Measurements from ENCODE around the gene SLC22A4. TPM values are rescaled to one million over a fixed set of nuclear protein-coding genes. Genes with fewer than 3 reads are reported as not detected.
A peak's percentile ranks its signal among the peaks of the same experiment; 100 is the strongest.

Gene SLC22A4
- total and polyA plus RNA-seq, 5 donors from 2014 or later = not detected

DNA sequence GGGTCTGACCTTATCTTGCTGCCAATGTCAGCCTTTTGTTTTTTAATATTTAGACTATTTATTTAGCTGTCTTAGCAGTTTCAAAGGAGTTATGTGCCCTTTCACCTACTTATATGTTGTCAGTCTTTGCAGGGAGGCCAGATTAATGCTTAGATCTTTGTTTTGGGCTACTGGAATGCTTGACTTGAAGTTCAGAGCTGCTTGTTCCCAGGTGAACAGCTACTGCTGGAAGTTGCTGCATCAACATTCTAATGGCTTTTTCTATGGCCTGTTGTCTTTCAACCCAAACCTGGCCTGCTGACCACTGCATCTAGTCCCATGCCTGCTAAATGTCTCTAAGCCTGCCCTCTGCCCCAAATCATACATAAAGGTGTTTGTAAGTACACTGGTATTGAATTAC is 78.3 kb downstream of the SLC22A4 start:
- H3K9me3 Mint-ChIP-seq = no peaks in the 10 kb centered on the region
- H3K27ac Mint-ChIP-seq = no peak overlapping the region
- Histone ChIP-seq H3K27ac (ENCODE audit: insufficient read depth, low read length, poor library complexity, severe bottlenecking) (no peak overlapping the region), H3K36me3 (ENCODE audit: control insufficient read depth, insufficient read depth, low read length) (no peaks in the 10 kb centered on the region), H3K4me3 (ENCODE audit: low read depth, low read length) (no peak overlapping the region), H3K27me3 (ENCODE audit: control insufficient read depth, insufficient read depth, low read length) (no peaks in the 10 kb centered on the region), H3K4me1 (ENCODE audit: control insufficient read depth, insufficient read depth, low read length, poor library complexity, severe bottlenecking) (peaks cover 21% of the 10 kb centered on the region), H3K9me3 (ENCODE audit: control insufficient read depth in 2 of 2, low read length in 2 of 2) (no peaks in the 10 kb centered on the region)
- peaks cover 5 to 34% (median 23%) of the 10 kb centered on the region in 4 donors for H3K4me1 Mint-ChIP-seq
- DNase-seq = no peak
- H3K36me3 Mint-ChIP-seq = no peaks in the 10 kb centered on the region
- peaks cover 4% of the 10 kb centered on the region for H3K27me3 Mint-ChIP-seq
- no peak for ATAC-seq (ENCODE audit: low read depth in 2 of 2)
- peak overlapping the region in 1 of 4 donors; percentile 50 for H3K4me3 Mint-ChIP-seq

DNA sequence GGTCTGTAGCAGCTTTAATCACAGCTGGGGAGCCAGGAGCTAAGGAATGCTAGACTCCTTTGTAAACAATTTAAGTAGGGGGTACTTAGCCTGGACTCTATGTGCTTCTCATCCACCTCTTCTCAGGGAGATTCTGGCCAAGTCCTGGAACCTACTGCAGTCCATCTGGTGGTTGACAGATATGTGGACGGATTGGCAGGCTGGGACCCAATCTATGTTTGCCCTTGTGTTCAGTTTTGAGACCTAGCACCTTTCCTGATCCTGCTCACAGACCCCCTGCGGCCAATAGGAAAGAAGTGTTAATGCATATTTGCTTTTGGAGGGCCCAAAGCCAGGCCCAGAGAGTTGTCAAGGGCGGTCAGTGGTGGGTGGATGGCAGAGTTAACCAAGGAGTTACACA is 81.8 kb downstream of the SLC22A4 start:
- Mint-ChIP-seq H3K4me1 (peaks cover 5 to 26% (median 14%) of the 10 kb centered on the region in 4 donors), H3K9me3 (no peaks in the 10 kb centered on the region), H3K4me3 (no peak overlapping the region), H3K27me3 (peaks cover 4% of the 10 kb centered on the region), H3K36me3 (peaks cover 7% of the 10 kb centered on the region), H3K27ac (no peak overlapping the region)
- Histone ChIP-seq H3K9me3 (ENCODE audit: control insufficient read depth in 2 of 2, low read length in 2 of 2) (no peaks in the 10 kb centered on the region), H3K27ac (ENCODE audit: insufficient read depth, low read length, poor library complexity, severe bottlenecking) (no peak overlapping the region), H3K4me3 (ENCODE audit: low read depth, low read length) (no peak overlapping the region), H3K36me3 (ENCODE audit: control insufficient read depth, insufficient read depth, low read length) (no peaks in the 10 kb centered on the region), H3K27me3 (ENCODE audit: control insufficient read depth, insufficient read depth, low read length) (no peaks in the 10 kb centered on the region), H3K4me1 (ENCODE audit: control insufficient read depth, insufficient read depth, low read length, poor library complexity, severe bottlenecking) (peaks cover 7% of the 10 kb centered on the region)
- no peak for DNase-seq
- ATAC-seq (ENCODE audit: low read depth in 2 of 2) = no peak

GRCh38 chr5:132376694-132377641 is 82.8 kb downstream of the SLC22A4 start:
- Mint-ChIP-seq H3K4me3 (no peak overlapping the region), H3K27ac (no peak overlapping the region)
- no peak for DNase-seq

GRCh38 chr5:132377738-132378137 is 83.5 kb downstream of the SLC22A4 start:
- no peaks in the 10 kb centered on the region for H3K27me3 ChIP-seq (ENCODE audit: control insufficient read depth, insufficient read depth, low read length)
- H3K4me3 Mint-ChIP-seq = no peak overlapping the region
- H3K27ac Mint-ChIP-seq = no peak overlapping the region
- no peak overlapping the region for H3K27ac ChIP-seq (ENCODE audit: insufficient read depth, low read length, poor library complexity, severe bottlenecking)
- H3K4me1 ChIP-seq (ENCODE audit: control insufficient read depth, insufficient read depth, low read length, poor library complexity, severe bottlenecking) = no peaks in the 10 kb centered on the region
- peaks cover 0 to 14% (median 3%) of the 10 kb centered on the region in 4 donors for H3K4me1 Mint-ChIP-seq
- no peaks in the 10 kb centered on the region for H3K27me3 Mint-ChIP-seq
- H3K36me3 Mint-ChIP-seq = peaks cover 7% of the 10 kb centered on the region
- H3K9me3 Mint-ChIP-seq = no peaks in the 10 kb centered on the region
- DNase-seq = no peak
- H3K4me3 ChIP-seq (ENCODE audit: low read depth, low read length) = no peak overlapping the region
- no peaks in the 10 kb centered on the region for H3K9me3 ChIP-seq (ENCODE audit: control insufficient read depth in 2 of 2, low read length in 2 of 2)
- ATAC-seq (ENCODE audit: low read depth in 2 of 2) = no peak
- no peaks in the 10 kb centered on the region for H3K36me3 ChIP-seq (ENCODE audit: control insufficient read depth, insufficient read depth, low read length)

More at GRCh38 chr5:132376694-132377641, 82.8 kb downstream of the SLC22A4 start:
- no peaks in the 10 kb centered on the region for H3K9me3 Mint-ChIP-seq
- Histone ChIP-seq H3K4me1 (ENCODE audit: control insufficient read depth, insufficient read depth, low read length, poor library complexity, severe bottlenecking) (peaks cover 7% of the 10 kb centered on the region), H3K27ac (ENCODE audit: insufficient read depth, low read length, poor library complexity, severe bottlenecking) (no peak overlapping the region), H3K27me3 (ENCODE audit: control insufficient read depth, insufficient read depth, low read length) (no peaks in the 10 kb centered on the region), H3K4me3 (ENCODE audit: low read depth, low read length) (no peak overlapping the region), H3K9me3 (ENCODE audit: control insufficient read depth in 2 of 2, low read length in 2 of 2) (no peaks in the 10 kb centered on the region), H3K36me3 (ENCODE audit: control insufficient read depth, insufficient read depth, low read length) (no peaks in the 10 kb centered on the region)
- H3K27me3 Mint-ChIP-seq = no peaks in the 10 kb centered on the region
- peaks cover 7% of the 10 kb centered on the region for H3K36me3 Mint-ChIP-seq
- no peak for ATAC-seq (ENCODE audit: low read depth in 2 of 2)
- H3K4me1 Mint-ChIP-seq = peaks cover 0 to 16% (median 6%) of the 10 kb centered on the region in 4 donors

DNA sequence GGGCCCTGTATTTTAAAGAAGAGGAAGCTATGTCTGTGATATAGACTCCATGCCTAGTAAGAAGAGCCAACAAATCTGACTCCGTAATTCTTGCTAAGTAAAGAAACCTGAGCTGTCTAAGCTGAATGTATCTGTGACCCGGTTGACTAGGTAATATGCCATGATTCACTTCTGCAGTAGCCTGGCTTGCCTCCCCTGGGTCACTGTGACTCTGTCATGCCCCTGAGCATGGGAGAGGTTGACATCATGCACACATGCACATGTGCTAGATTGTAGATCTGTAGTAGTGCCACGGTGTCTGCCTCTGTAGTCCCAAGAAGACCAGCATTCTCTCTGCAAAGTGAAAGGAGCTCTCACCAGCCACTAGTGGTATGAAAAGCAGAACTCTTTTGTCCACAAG is 84.4 kb downstream of the SLC22A4 start:
- H3K27me3 ChIP-seq (ENCODE audit: control insufficient read depth, insufficient read depth, low read length) = no peaks in the 10 kb centered on the region
- no peaks in the 10 kb centered on the region for H3K36me3 ChIP-seq (ENCODE audit: control insufficient read depth, insufficient read depth, low read length)
- no peak for DNase-seq
- no peak for ATAC-seq (ENCODE audit: low read depth in 2 of 2)
- no peak overlapping the region for H3K4me3 ChIP-seq (ENCODE audit: low read depth, low read length)
- H3K4me3 Mint-ChIP-seq = no peak overlapping the region
- no peaks in the 10 kb centered on the region for H3K9me3 ChIP-seq (ENCODE audit: control insufficient read depth in 2 of 2, low read length in 2 of 2)
- H3K27me3 Mint-ChIP-seq = no peaks in the 10 kb centered on the region
- H3K4me1 Mint-ChIP-seq = peaks cover 0 to 14% (median 2%) of the 10 kb centered on the region in 4 donors
- H3K4me1 ChIP-seq (ENCODE audit: control insufficient read depth, insufficient read depth, low read length, poor library complexity, severe bottlenecking) = no peaks in the 10 kb centered on the region
- peaks cover 7% of the 10 kb centered on the region for H3K36me3 Mint-ChIP-seq
- no peak overlapping the region for H3K27ac ChIP-seq (ENCODE audit: insufficient read depth, low read length, poor library complexity, severe bottlenecking)
- H3K9me3 Mint-ChIP-seq = no peaks in the 10 kb centered on the region
- H3K27ac Mint-ChIP-seq = no peak overlapping the region

GRCh38 chr5:132380047-132380446 is 85.9 kb downstream of the SLC22A4 start:
- H3K4me1 Mint-ChIP-seq = peaks cover under 1 to 8% (median 5%) of the 10 kb centered on the region in 4 donors

DNA sequence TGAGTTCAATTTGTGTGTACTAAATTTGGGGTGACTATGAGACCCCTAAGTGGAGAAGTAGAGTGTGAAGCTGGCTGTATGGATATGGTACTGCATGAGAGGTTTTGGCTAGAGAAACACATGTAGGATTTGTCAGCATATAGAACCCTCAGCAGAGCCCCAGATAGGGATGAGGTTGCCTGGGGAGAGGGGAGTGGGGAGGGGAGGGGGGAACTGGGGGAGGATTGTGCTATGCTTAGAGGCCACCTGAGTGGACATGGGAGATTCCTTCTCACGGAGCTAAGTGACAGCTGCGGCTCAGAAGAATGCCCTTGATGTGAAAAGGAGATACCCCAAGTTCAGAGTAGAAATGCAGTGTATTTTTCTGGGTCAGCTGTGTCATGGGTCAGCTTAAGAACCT is 86.5 kb downstream of the SLC22A4 start:
- no peaks in the 10 kb centered on the region for H3K36me3 ChIP-seq (ENCODE audit: control insufficient read depth, insufficient read depth, low read length)
- no peak overlapping the region for H3K4me3 ChIP-seq (ENCODE audit: low read depth, low read length)
- H3K9me3 ChIP-seq (ENCODE audit: control insufficient read depth in 2 of 2, low read length in 2 of 2) = no peaks in the 10 kb centered on the region
- no peak overlapping the region for H3K27ac ChIP-seq (ENCODE audit: insufficient read depth, low read length, poor library complexity, severe bottlenecking)
- no peaks in the 10 kb centered on the region for H3K27me3 Mint-ChIP-seq
- H3K4me3 Mint-ChIP-seq = no peak overlapping the region
- no peaks in the 10 kb centered on the region for H3K27me3 ChIP-seq (ENCODE audit: control insufficient read depth, insufficient read depth, low read length)
- H3K4me1 Mint-ChIP-seq = peaks cover 7 to 12% (median 10%) of the 10 kb centered on the region in 4 donors
- no peaks in the 10 kb centered on the region for H3K9me3 Mint-ChIP-seq
- peak overlapping the region in 1 of 3 donors; percentile 46 for H3K27ac Mint-ChIP-seq
- H3K4me1 ChIP-seq (ENCODE audit: control insufficient read depth, insufficient read depth, low read length, poor library complexity, severe bottlenecking) = peaks cover 4% of the 10 kb centered on the region
- no peak for ATAC-seq (ENCODE audit: low read depth in 2 of 2)
- peaks cover 7% of the 10 kb centered on the region for H3K36me3 Mint-ChIP-seq
- DNase-seq = no peak

More at GRCh38 chr5:132380047-132380446, 85.9 kb downstream of the SLC22A4 start:
- ATAC-seq (ENCODE audit: low read depth in 2 of 2) (no peak), DNase-seq (no peak)
- Mint-ChIP-seq H3K9me3 (no peaks in the 10 kb centered on the region), H3K27ac (no peak overlapping the region), H3K27me3 (no peaks in the 10 kb centered on the region), H3K4me3 (no peak overlapping the region), H3K36me3 (peaks cover 7% of the 10 kb centered on the region)
- H3K9me3 ChIP-seq (ENCODE audit: control insufficient read depth in 2 of 2, low read length in 2 of 2) = no peaks in the 10 kb centered on the region
- no peaks in the 10 kb centered on the region for H3K4me1 ChIP-seq (ENCODE audit: control insufficient read depth, insufficient read depth, low read length, poor library complexity, severe bottlenecking)
- no peaks in the 10 kb centered on the region for H3K36me3 ChIP-seq (ENCODE audit: control insufficient read depth, insufficient read depth, low read length)
- no peaks in the 10 kb centered on the region for H3K27me3 ChIP-seq (ENCODE audit: control insufficient read depth, insufficient read depth, low read length)
- H3K4me3 ChIP-seq (ENCODE audit: low read depth, low read length) = no peak overlapping the region
- no peak overlapping the region for H3K27ac ChIP-seq (ENCODE audit: insufficient read depth, low read length, poor library complexity, severe bottlenecking)
